Measurements from ENCODE around the gene LRRC27. TPM values are rescaled to one million over a fixed set of nuclear protein-coding genes. Genes with fewer than 3 reads are reported as not detected.

The LRRC27 gene
- total RNA-seq, 2 experiments from 2014 or later = 3.3 to 3.9 TPM

DNA sequence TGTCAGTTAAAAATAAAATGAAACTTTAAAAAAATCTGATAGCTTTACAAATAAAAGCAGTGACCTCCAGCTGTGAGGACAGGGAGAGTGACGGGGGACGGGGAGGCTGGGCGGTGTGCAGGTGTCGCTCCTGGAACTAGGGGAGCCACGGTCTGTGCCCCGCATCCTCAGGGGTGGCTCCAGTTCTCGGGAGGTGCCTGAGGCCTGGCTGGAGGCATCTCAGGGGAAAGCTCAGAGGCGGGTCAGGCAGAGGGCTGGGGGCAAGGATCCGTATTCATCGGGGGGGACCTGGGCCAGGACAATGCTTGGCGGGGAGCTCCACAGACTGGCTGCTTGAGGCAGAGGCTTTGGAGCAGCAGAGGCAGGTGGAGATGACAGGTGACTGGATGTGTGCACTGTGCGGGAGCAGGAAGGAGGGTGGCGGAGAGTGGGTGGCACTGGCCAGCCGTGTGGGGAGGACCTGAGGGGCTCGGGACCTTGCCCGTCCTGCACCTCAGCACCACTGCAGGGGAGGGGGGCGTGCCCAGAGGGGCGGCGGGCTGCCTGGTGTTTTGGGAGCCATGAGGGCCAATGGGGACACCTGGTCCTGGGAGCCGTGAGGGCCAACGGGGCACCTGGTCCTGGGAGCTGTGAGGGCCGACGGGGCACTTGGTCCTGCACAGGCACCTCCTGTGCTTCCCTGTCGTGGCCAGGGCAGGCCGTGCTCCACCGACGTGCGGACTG, 78.2 kb downstream of the LRRC27 start:
- H3K36me3 Mint-ChIP-seq (ENCODE audit: low read depth) = no peaks in the 10 kb centered on the region
- ChIA-PET POLR2A (no interaction called here), CTCF (no interaction called here)
- DNase-seq = no peak
- no peak overlapping the region for H3K4me3 Mint-ChIP-seq
- no peak overlapping the region for H3K27ac Mint-ChIP-seq
- H3K4me1 Mint-ChIP-seq = peaks cover 7% of the 10 kb centered on the region
- no peaks in the 10 kb centered on the region for H3K9me3 Mint-ChIP-seq
- H3K27me3 Mint-ChIP-seq = no peaks in the 10 kb centered on the region

DNA sequence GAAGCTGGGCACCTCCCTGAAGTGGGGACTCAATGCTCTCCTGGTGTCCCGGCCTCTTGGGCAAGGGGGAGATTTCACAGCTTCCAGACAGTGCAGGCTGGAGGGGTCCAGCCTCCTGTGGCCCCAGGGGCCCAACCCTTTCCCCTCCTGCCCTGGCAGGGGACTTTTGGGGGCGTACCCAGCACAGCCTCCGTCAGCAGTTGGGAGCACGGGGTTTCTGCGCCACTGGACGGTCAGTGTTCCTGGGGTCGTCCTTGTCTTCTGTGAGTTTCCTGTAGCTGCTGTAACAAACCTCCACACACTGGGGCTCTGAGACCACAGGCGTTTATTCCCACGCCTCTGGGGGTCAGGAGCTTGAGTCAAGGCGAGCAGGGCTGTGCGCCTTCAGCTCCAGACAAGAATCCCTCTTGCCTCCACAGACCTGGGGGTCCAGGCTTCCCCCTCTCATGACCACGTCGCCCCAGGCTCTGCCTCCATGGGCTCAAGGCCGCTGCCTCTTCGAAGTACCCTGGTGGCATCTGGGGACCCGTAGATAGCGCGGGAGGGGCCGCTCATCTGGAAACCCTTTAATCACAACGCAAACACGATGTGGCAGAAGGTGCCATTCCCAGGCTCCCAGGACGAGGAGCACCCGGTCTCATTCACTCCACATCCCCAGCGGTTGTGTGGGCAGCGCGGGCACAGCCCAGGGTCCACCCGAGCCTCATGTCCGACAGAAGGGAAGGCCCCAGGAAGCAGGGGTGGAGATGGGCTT, 79.0 kb downstream of the LRRC27 start:
- H3K27me3 Mint-ChIP-seq = no peaks in the 10 kb centered on the region
- no peak overlapping the region for H3K4me3 Mint-ChIP-seq
- H3K4me1 Mint-ChIP-seq = peaks cover 7% of the 10 kb centered on the region
- ChIA-PET POLR2A (no interaction called here), CTCF (no interaction called here)
- DNase-seq = no peak
- no peaks in the 10 kb centered on the region for H3K9me3 Mint-ChIP-seq
- no peak overlapping the region for H3K27ac Mint-ChIP-seq
- H3K36me3 Mint-ChIP-seq (ENCODE audit: low read depth) = no peaks in the 10 kb centered on the region

DNA sequence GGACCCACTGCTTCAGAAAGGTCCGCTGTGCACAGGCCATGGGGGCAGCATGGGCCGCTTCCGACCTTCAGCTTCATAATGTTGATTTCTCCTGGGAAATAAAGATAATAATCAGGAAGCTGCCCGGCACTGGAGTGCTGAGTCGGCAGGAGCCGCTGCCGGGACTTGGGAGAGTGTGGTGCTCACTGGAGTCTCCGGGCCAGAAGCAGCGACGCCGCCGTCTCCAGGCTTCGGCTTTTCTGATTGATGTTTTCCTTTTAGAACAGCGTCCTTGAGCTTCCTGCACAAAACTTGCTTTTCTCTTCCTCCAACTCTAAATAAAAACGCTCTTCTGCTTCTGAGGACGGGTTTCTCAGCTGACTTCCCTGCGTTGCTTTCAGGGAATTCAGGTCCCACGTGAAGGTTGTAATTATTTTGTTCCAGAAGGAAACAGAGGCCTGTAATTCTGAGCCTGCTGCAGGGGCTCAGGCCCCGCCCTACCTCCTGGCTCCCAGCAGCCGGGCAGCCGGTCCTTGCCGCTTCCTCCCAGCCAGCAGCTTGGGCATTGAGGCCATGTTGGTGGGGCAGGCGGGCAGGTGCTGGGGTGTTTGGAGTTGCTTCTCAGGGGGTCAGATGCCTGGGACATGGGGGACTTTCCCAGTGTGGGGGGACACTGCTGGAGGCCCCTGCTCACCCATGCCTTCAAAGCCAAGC, 79.7 kb downstream of the LRRC27 start:
- Mint-ChIP-seq H3K9me3 (no peaks in the 10 kb centered on the region), H3K4me3 (no peak overlapping the region), H3K36me3 (ENCODE audit: low read depth) (no peaks in the 10 kb centered on the region), H3K27ac (no peak overlapping the region), H3K4me1 (peaks cover 7% of the 10 kb centered on the region), H3K27me3 (no peaks in the 10 kb centered on the region)
- ChIA-PET CTCF (no interaction called here), POLR2A (no interaction called here)
- no peak for DNase-seq

DNA sequence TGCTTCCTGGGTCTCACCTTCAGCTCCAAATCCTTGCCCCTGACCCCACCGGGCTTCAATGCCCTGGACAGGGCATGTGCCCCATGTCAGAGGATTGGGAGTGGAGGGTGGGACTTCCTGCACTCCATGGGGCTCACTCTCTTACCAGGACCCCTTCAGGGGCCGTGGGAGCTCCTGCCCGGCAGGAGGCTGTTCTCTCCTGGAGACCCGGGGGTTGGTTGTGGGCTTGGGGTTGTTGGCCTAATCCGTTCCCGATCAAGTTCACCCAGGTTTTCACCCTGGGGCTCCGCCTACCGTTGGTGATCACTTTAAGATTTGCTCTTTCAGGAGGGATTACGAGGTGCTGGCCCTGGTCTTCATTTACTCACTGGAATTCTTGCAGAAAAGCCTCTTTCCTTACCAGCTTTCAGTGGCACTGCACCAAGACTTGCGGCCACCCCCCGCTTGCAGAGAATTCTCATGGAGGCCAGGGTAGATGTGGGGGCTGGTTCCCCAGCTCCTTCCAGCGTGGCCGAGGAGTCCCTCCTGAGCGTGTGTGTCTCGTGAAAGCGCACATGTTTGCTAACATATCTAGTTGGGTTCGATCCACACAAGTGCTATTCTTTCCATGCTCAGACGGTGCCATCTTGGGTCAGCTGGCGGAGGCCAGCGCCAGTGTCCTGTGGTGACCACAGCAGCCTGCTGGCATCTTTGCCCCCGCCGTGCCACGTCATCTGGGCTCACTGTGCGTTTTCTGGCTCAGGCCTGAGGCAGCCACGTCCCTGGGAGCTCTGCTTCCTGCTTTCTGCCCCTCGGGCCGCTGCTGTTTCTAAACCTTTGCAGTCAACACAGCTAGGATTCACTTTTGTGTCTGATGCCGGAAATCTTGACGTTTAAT, 80.6 kb downstream of the LRRC27 start:
- Mint-ChIP-seq H3K9me3 (no peaks in the 10 kb centered on the region), H3K36me3 (ENCODE audit: low read depth) (no peaks in the 10 kb centered on the region), H3K27me3 (no peaks in the 10 kb centered on the region), H3K27ac (no peak overlapping the region), H3K4me3 (no peak overlapping the region), H3K4me1 (peaks cover 7% of the 10 kb centered on the region)
- DNase-seq = no peak
- POLR2A ChIA-PET = no interaction called here
- CTCF ChIA-PET = no interaction called here

DNA sequence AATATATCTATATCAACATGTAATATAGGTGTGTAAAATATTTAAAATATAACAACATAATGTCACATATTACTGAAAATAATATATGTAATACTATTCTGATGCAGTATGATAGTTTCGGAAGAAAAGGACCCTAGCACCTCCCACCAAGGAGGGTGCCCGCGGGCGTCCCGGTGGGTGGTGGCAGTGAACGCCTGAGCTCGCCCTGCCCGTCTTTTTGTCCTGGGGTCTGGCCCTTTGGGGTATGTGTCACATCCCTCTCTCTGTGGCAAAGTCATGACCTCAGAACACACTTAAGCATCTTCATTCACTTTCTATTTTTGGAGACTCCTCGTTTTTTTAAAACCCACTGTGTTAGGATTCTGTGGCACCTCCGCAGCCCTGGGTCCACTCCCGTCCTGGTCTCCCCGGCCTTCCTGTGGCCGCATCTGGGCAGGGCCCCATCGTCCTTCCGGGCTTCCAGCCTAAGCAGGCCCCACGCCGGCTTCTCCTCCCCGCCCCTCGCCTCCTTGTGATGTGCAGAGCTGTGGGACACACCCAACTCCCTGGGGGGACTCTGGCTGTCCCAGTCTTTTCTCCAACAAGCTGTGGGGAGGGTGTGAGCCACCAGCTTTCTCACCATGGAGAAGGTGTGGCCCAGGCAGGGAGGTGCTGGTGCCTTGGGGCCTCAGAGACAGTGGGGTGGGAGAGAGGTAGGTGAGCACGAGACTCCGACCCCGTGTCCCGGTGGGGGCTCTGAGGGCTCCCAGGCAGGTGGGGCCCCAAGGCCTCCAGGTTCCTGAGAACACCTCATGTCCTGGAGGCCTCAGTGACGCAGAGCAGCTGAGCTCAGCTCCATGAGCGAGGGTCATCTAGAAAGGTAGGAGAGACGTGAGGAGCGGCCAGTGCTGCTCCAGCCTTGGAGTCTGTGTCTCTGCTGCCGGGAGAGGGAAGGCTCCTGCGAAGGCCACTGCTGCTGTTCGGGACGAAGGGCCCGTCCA, 81.5 kb downstream of the LRRC27 start:
- no peak for DNase-seq
- ChIA-PET CTCF (no interaction called here), POLR2A (no interaction called here)
- H3K4me1 Mint-ChIP-seq = peaks cover 2% of the 10 kb centered on the region
- H3K9me3 Mint-ChIP-seq = no peaks in the 10 kb centered on the region
- H3K27ac Mint-ChIP-seq = no peak overlapping the region
- no peak overlapping the region for H3K4me3 Mint-ChIP-seq
- no peaks in the 10 kb centered on the region for H3K27me3 Mint-ChIP-seq
- H3K36me3 Mint-ChIP-seq (ENCODE audit: low read depth) = no peaks in the 10 kb centered on the region

DNA sequence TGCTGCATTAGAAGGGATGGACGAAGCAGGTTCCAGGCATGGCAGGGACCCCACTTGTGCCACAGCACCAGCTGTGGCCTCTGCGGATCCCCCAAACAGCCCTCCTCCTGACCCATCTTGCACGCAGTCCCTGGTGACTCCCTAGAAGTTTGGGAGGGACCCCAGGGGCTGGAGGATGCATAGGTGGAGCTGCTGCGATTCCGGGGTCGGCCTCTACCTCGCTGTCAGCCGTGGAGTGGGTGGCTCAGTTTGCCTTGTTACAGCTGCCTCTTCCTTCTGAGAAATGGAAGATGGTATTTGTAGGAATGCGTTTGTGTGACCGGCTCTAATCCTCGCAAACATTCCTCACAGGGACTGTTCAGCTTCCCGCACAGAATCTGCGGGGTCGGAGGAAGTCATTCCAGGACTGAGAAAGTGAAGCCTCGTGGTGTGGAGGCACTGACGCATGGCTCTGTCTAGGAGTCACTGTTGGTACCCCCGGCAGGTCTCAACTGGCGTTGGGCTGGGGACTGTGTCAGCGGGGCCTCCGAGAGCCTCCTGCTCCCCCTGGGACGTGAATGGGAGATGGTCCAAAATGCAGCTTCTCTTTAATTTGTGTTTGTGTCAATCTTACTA, 82.5 kb downstream of the LRRC27 start:
- POLR2A ChIA-PET = no interaction called here
- no peak for DNase-seq
- peaks cover 2% of the 10 kb centered on the region for H3K4me1 Mint-ChIP-seq
- no peak overlapping the region for H3K4me3 Mint-ChIP-seq
- no peaks in the 10 kb centered on the region for H3K27me3 Mint-ChIP-seq
- H3K9me3 Mint-ChIP-seq = no peaks in the 10 kb centered on the region
- no peaks in the 10 kb centered on the region for H3K36me3 Mint-ChIP-seq (ENCODE audit: low read depth)
- H3K27ac Mint-ChIP-seq = no peak overlapping the region
- CTCF ChIA-PET = no interaction called here

DNA sequence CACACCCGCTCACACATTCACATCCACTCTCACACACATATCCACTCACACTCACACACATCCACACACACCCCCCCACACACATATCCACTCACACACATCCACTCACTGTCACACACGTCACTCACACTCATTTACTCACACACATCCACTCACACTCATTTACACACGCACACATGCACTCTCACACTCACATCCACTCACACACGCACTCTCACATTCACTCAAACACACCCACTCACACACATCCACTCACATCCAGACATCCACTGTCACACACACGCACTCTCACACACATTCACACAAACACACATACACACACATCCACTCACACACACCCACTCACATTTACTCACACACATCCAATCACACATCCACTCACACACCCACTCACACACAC, 83.3 kb downstream of the LRRC27 start:
- CTCF ChIA-PET = no interaction called here
- Mint-ChIP-seq H3K36me3 (ENCODE audit: low read depth) (no peaks in the 10 kb centered on the region), H3K4me1 (no peaks in the 10 kb centered on the region), H3K9me3 (no peaks in the 10 kb centered on the region), H3K27me3 (no peaks in the 10 kb centered on the region), H3K27ac (no peak overlapping the region), H3K4me3 (no peak overlapping the region)
- POLR2A ChIA-PET = no interaction called here
- no peak for DNase-seq

DNA sequence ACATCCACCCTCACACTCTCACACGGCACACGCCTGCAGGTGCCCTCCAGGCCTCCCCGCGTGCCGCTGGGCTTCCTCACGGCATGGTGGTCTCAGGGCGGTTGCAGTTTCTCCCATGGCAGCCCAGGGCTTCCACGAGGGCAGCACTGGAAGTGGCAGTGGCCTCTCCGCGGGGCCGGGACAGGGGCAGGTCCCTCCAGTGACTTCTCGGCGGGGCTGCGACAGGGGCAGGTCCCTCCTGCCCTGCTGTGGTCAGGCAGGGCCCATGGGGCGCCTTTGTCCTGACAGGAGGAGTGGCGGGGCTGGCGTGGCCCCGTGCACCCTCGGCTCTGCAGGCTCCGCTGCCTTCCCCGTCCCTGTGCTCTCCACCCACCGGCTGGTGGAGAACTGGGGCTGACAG, 84.0 kb downstream of the LRRC27 start:
- POLR2A ChIA-PET = no interaction called here

DNA sequence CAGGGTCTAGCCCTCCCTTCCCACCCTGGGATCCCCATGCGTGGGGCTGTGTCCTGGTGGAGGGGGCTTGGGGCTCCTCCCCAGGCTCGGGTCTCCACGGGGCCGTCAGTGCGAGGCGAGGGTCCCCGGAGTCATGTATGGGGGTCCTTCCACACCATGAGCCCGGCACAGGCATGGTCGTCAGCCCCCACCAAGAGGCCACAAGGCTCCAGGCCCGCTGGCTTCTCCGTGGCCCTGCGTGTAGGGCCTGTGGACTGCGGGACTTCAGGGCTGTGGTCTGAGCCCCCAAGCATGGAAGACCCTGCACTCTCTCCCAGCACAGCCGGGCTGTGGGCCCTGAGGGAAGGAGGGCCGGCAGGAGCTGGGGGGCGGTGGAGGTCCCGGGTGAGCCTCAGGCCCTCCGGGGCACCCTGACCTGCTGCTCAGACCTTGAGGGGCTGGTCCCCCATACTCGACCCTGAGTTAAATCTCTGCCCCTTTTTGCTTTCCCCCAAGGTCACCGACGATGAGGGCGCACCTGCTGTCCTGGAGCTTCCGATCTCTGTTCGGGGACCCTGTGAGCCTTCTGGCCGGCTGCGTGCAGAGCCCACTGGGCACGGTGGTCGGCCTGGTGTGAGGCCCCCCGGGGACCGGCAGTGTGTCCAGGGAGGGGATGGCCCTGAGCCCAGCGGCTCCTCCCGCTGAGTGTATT, 84.7 kb downstream of the LRRC27 start:
- CTCF ChIA-PET = no interaction called here
- no peak overlapping the region for H3K4me3 Mint-ChIP-seq

More for the DNA sequence above, 84.0 kb downstream of the LRRC27 start:
- Mint-ChIP-seq H3K27me3 (no peaks in the 10 kb centered on the region), H3K4me3 (no peak overlapping the region), H3K4me1 (no peaks in the 10 kb centered on the region), H3K27ac (no peak overlapping the region), H3K9me3 (no peaks in the 10 kb centered on the region), H3K36me3 (ENCODE audit: low read depth) (no peaks in the 10 kb centered on the region)
- DNase-seq = no peak
- CTCF ChIA-PET = no interaction called here

DNA sequence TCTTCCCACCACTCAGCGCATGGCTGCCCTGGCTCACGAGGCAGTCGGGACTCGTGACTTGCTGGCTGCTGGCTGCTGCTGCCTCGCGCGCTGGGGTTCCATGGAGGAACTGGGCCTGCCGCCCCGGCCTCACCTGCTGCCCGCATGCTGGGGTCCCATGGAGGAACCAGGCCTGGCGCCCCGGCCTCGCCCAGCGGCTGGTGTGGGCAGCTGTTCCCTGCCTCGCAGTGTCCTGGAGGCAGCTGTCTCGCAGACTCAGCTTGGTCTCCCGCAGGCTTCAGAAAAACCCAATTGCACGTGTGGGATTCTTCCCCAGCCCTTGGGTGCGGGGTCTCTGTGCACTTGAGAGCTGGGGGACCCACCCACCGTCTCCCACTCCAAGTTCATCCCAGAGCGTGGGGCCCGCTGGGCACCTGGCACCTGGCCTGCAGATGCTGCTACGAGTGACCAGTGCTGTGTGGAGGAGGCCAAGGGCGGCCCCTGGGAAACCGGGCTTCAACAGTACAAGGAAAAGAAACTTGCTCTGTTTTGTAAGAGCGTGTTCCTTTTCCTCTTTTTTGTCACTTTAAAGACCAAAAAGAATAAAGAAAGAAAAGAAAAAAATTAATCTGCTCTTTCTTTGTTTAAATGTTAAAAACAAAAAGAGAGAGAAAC, 85.4 kb downstream of the LRRC27 start:
- POLR2A ChIA-PET = no interaction called here
- no peak overlapping the region for H3K4me3 Mint-ChIP-seq
- H3K27me3 Mint-ChIP-seq = no peaks in the 10 kb centered on the region
- no peaks in the 10 kb centered on the region for H3K9me3 Mint-ChIP-seq
- H3K36me3 Mint-ChIP-seq (ENCODE audit: low read depth) = no peaks in the 10 kb centered on the region
- H3K27ac Mint-ChIP-seq = no peak overlapping the region
- peaks cover 7% of the 10 kb centered on the region for H3K4me1 Mint-ChIP-seq
- no peak for DNase-seq
- CTCF ChIA-PET = no interaction called here

More for the DNA sequence above, 84.7 kb downstream of the LRRC27 start:
- Mint-ChIP-seq H3K9me3 (no peaks in the 10 kb centered on the region), H3K27me3 (no peaks in the 10 kb centered on the region), H3K4me1 (peaks cover 4% of the 10 kb centered on the region), H3K36me3 (ENCODE audit: low read depth) (no peaks in the 10 kb centered on the region), H3K27ac (no peak overlapping the region)
- POLR2A ChIA-PET = no interaction called here
- no peak for DNase-seq

DNA sequence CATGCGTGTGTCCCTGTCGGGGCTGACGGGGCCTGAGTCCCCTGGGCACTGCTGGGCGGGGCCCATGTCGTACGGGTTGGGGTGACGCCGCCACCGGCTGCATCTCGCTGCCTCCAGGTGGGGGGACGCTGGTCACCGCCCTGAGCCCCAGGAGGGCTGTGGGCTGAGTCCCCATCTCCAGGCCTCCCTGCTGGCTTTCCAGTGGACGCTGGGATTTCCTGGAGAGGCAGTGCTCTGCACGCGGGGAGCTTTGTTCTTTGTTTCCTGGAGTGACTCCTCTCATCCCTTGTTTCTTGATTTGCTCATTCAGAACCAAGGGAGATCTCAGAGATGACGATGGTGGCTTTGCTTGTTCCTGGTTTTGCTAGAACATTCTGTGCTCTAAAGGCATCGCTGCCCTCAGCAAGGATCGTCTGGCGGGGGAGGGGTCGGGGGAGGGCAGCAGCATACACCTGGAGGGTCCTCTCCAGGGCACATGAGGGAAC, 86.0 kb downstream of the LRRC27 start:
- Mint-ChIP-seq H3K4me3 (no peak overlapping the region), H3K27me3 (no peaks in the 10 kb centered on the region), H3K4me1 (peaks cover 7% of the 10 kb centered on the region), H3K27ac (no peak overlapping the region), H3K36me3 (ENCODE audit: low read depth) (no peaks in the 10 kb centered on the region), H3K9me3 (no peaks in the 10 kb centered on the region)
- DNase-seq = no peak
- ChIA-PET POLR2A (no interaction called here), CTCF (no interaction called here)
